Naive thymus-derived CD4-positive, alpha-beta T cell (primary cell): ENCODE data around the gene CAPN7. TPM values are rescaled to one million over a fixed set of nuclear protein-coding genes. Genes with fewer than 3 reads are reported as not detected.

ENCODE experiments used
- ATAC-seq: fragments of 150-1000 bp; cut with Tn5 transposase; 2 replicates; pipeline ENCODE4 v1.10.0; 2021; ENCODE audit warnings: mild to moderate bottlenecking, moderate library complexity
- CTCF ChIA-PET: fragments of 350-600 bp; sonication (Branson Sonifier 250); formaldehyde crosslinking; loops from one replicate; lab custom pipeline; 2021; ENCODE audit warnings: antibody characterized with exemption; lab: Charles Lee
- POLR2A ChIA-PET: fragments of 350-600 bp; sonication (Branson Sonifier 250); formaldehyde crosslinking; loops from one replicate; lab custom pipeline; 2021; ENCODE audit warnings: antibody characterized with exemption, inconsistent platforms; lab: Charles Lee
- DNase-seq, 9 donors: peaks; one replicate each; pipeline versions ENCODE4 v3.0.0 to v3.0.0-alpha.2; 2020 to 2022; ENCODE audit warnings: mixed read lengths in 1 of 9
- H3K27ac ChIP-seq: one replicate; pipeline ENCODE4 v1.7.0; 2013; ENCODE audit warnings: mild to moderate bottlenecking, low read depth, low read length, moderate library complexity
- H3K27me3 ChIP-seq, 2 donors: one replicate each; pipeline ENCODE4 v1.7.0; 2013; ENCODE audit warnings: low read length in 2 of 2, mild to moderate bottlenecking in 2 of 2, moderate library complexity in 2 of 2; ENCODE audit not compliant: control insufficient read depth in 2 of 2, insufficient read depth in 2 of 2
- H3K36me3 ChIP-seq, 3 experiments: 1 replicate in 2 of 3; 2 replicates in 1 of 3; pipeline ENCODE4 v1.7.0; 2013; ENCODE audit warnings: low read length in 3 of 3, mild to moderate bottlenecking in 3 of 3, moderate library complexity in 1 of 3; ENCODE audit not compliant: insufficient read depth in 3 of 3, control insufficient read depth in 2 of 3
- H3K4me1 ChIP-seq, 2 donors: one replicate each; pipeline ENCODE4 v1.7.0; 2013; ENCODE audit warnings: low read length in 2 of 2, mild to moderate bottlenecking in 2 of 2, moderate library complexity in 1 of 2; ENCODE audit not compliant: control insufficient read depth in 2 of 2, insufficient read depth in 2 of 2
- H3K4me3 ChIP-seq: 2 replicates; pipeline ENCODE4 v1.7.0; 2013; ENCODE audit warnings: mild to moderate bottlenecking, low read length
- H3K9me3 ChIP-seq, 3 experiments: 1 replicate in 2 of 3; 2 replicates in 1 of 3; pipeline ENCODE4 v1.7.0; 2013; ENCODE audit warnings: low read length in 3 of 3; ENCODE audit not compliant: control insufficient read depth in 2 of 3
- H3K27ac Mint-ChIP-seq, 9 donors: one replicate each; pipeline ENCODE4 v1.8.0; 2020 to 2022; ENCODE audit warnings: mixed read lengths in 9 of 9, mild to moderate bottlenecking in 8 of 9, moderate library complexity in 5 of 9, inconsistent platforms in 2 of 9
- H3K27me3 Mint-ChIP-seq, 5 donors: one replicate each; pipeline ENCODE4 v1.8.0; 2021 to 2022; ENCODE audit warnings: mixed read lengths in 5 of 5, mild to moderate bottlenecking in 1 of 5
- H3K36me3 Mint-ChIP-seq, 5 donors: one replicate each; pipeline ENCODE4 v1.8.0; 2020 to 2022; ENCODE audit warnings: mixed read lengths in 5 of 5, mild to moderate bottlenecking in 3 of 5, inconsistent platforms in 1 of 5
- H3K4me1 Mint-ChIP-seq, 7 donors: one replicate each; pipeline ENCODE4 v1.8.0; 2020 to 2022; ENCODE audit warnings: mixed read lengths in 7 of 7, mild to moderate bottlenecking in 3 of 7, inconsistent platforms in 1 of 7
- H3K4me3 Mint-ChIP-seq, 10 donors: one replicate each; pipeline ENCODE4 v1.8.0; 2020 to 2022; ENCODE audit warnings: mild to moderate bottlenecking in 10 of 10, mixed read lengths in 10 of 10, moderate library complexity in 6 of 10, inconsistent platforms in 2 of 10
- H3K9me3 Mint-ChIP-seq, 11 donors: one replicate each; pipeline ENCODE4 v1.8.0; 2020 to 2022; ENCODE audit warnings: mixed read lengths in 11 of 11, mild to moderate bottlenecking in 4 of 11, inconsistent platforms in 1 of 11, moderate library complexity in 1 of 11
- intact Hi-C, 2 donors: fragments of 100-400 bp; cut with micrococcal nuclease; formaldehyde crosslinking; loops; one replicate each; pipeline ENCODE4 v1.15.1; 2023
- polyA plus RNA-seq, 2 donors: library from polyadenylated mRNA; unstranded; fragments of 300-500 nt; fragmentation: Illumina TruSeq; gene quantifications; one replicate each; pipeline ENCODE4 v1.2.3, GENCODE V29; 2021
- total RNA-seq, 6 experiments: library from RNA in 5 of 6; stranded (reverse) in 5 of 6; gene quantifications; 1 replicate in 5 of 6; 2 replicates in 1 of 6; pipeline ENCODE4 v1.2.3 and lab custom pipeline; 2021 to 2026

The CAPN7 gene
- total and polyA plus RNA-seq, 7 experiments from 2014 or later: 23.4 to 104 (median 61.5) TPM

GRCh38 chr3:15197340-15198029, 8.6 kb upstream of the CAPN7 start:
- ATAC-seq (no peak), DNase-seq (no peak)
- no peaks in the 10 kb centered on the region for H3K4me1 ChIP-seq
- Mint-ChIP-seq H3K27ac (no peak overlapping the region), H3K36me3 (no peaks in the 10 kb centered on the region), H3K4me3 (no peak overlapping the region), H3K4me1 (peaks cover 0 to 13% (median 0%) of the 10 kb centered on the region in 7 donors), H3K9me3 (peaks cover 0 to 3% (median 0%) of the 10 kb centered on the region in 11 donors), H3K27me3 (peaks cover 0 to 52% (median 0%) of the 10 kb centered on the region in 5 donors)
- no peak overlapping the region for H3K4me3 ChIP-seq
- intact Hi-C loops: no loop called here
- no peaks in the 10 kb centered on the region for H3K9me3 ChIP-seq
- no peaks in the 10 kb centered on the region for H3K27me3 ChIP-seq
- H3K36me3 ChIP-seq: no peaks in the 10 kb centered on the region
- CTCF ChIA-PET: interaction anchor here (1.1 kb wide), 1 partner anchor 209 kb away, joined by 3 read pairs; no protein-coding TSS in a partner anchor
- no peak overlapping the region for H3K27ac ChIP-seq
- POLR2A ChIA-PET: interaction anchor here (1.6 kb wide), 1 partner anchor 8 kb away, joined by 6 read pairs; the partner anchor contains the start of gene CAPN7

- POLR2A ChIA-PET: interaction anchor here (0.6 kb wide), 1 partner anchor 987 kb away, joined by 3 read pairs; no protein-coding TSS in a partner anchor
- intact Hi-C loops: no loop called here
- no peak for ATAC-seq
Measured at GRCh38 chr3:15198686-15199085, 7.4 kb upstream of the CAPN7 start.

GRCh38 chr3:15199493-15200105, 6.4 kb upstream of the CAPN7 start:
- no peaks in the 10 kb centered on the region for H3K36me3 Mint-ChIP-seq
- no peak overlapping the region for H3K27ac Mint-ChIP-seq
- ATAC-seq: no peak
- peaks cover 0 to 17% (median 6%) of the 10 kb centered on the region in 7 donors for H3K4me1 Mint-ChIP-seq
- CTCF ChIA-PET: interaction anchor here (0.9 to 7.5 kb wide), 3 partner anchors 65 to 204 kb away, joined by 3 to 67 read pairs (median 4); no protein-coding TSS in a partner anchor
- Histone ChIP-seq H3K36me3 (no peaks in the 10 kb centered on the region), H3K27ac (no peak overlapping the region), H3K4me3 (no peak overlapping the region), H3K27me3 (no peaks in the 10 kb centered on the region), H3K4me1 (no peaks in the 10 kb centered on the region), H3K9me3 (no peaks in the 10 kb centered on the region)
- peaks cover 0 to 31% (median 0%) of the 10 kb centered on the region in 5 donors for H3K27me3 Mint-ChIP-seq
- POLR2A ChIA-PET: no interaction called here
- no peak for DNase-seq
- peaks cover 0 to 3% (median 0%) of the 10 kb centered on the region in 11 donors for H3K9me3 Mint-ChIP-seq
- H3K4me3 Mint-ChIP-seq: no peak overlapping the region
- intact Hi-C loops: loop anchor here in 1 of 2 donors (10.0 kb wide), 1 partner anchor 1305 kb away; no protein-coding TSS in a partner anchor

More at GRCh38 chr3:15198686-15199085, 7.4 kb upstream of the CAPN7 start:
- H3K27me3 Mint-ChIP-seq: peaks cover 0 to 40% (median 0%) of the 10 kb centered on the region in 5 donors
- H3K27ac ChIP-seq: no peak overlapping the region
- no peak for DNase-seq
- no peak overlapping the region for H3K4me3 ChIP-seq
- no peak overlapping the region for H3K27ac Mint-ChIP-seq
- no peaks in the 10 kb centered on the region for H3K36me3 Mint-ChIP-seq
- H3K9me3 Mint-ChIP-seq: peaks cover 0 to 3% (median 0%) of the 10 kb centered on the region in 11 donors
- peaks cover 0 to 17% (median 4%) of the 10 kb centered on the region in 7 donors for H3K4me1 Mint-ChIP-seq
- H3K27me3 ChIP-seq: no peaks in the 10 kb centered on the region
- H3K9me3 ChIP-seq: no peaks in the 10 kb centered on the region
- no peak overlapping the region for H3K4me3 Mint-ChIP-seq
- H3K4me1 ChIP-seq: no peaks in the 10 kb centered on the region
- CTCF ChIA-PET: no interaction called here
- no peaks in the 10 kb centered on the region for H3K36me3 ChIP-seq

GRCh38 chr3:15204005-15204404, 2.0 kb upstream of the CAPN7 start:
- intact Hi-C loops: loop anchor here in 1 of 2 donors (10.0 kb wide), 1 partner anchor 1309 kb away; no protein-coding TSS in a partner anchor
- peaks cover 0 to 2% (median 0%) of the 10 kb centered on the region in 5 donors for H3K36me3 Mint-ChIP-seq
- H3K36me3 ChIP-seq: peaks cover 0 to 7% (median 0%) of the 10 kb centered on the region in 3 experiments
- CTCF ChIA-PET: interaction anchor here (0.6 to 7.5 kb wide), 11 partner anchors 11 to 974 kb away, joined by 3 to 67 read pairs (median 5); no protein-coding TSS in a partner anchor
- POLR2A ChIA-PET: interaction anchor here (1.2 kb wide), 1 partner anchor 226 kb away, joined by 4 read pairs; no protein-coding TSS in a partner anchor
- DNase-seq (no peak), ATAC-seq (no peak)
- peaks cover 11 to 14% of the 10 kb centered on the region in 2 donors for H3K4me1 ChIP-seq
- no peak overlapping the region for H3K4me3 ChIP-seq
- H3K4me1 Mint-ChIP-seq: peaks cover 19 to 36% (median 26%) of the 10 kb centered on the region in 7 donors
- no peak overlapping the region for H3K27ac ChIP-seq
- H3K27me3 ChIP-seq: no peaks in the 10 kb centered on the region
- H3K9me3 Mint-ChIP-seq: no peaks in the 10 kb centered on the region
- H3K27me3 Mint-ChIP-seq: peaks cover 0 to 9% (median 0%) of the 10 kb centered on the region in 5 donors
- peak overlapping the region in 1 of 9 donors; percentile 22 for H3K27ac Mint-ChIP-seq
- H3K4me3 Mint-ChIP-seq: peak overlapping the region in 2 of 10 donors; percentile 34 to 95
- no peaks in the 10 kb centered on the region for H3K9me3 ChIP-seq

- H3K4me1 Mint-ChIP-seq: peaks cover 19 to 46% (median 32%) of the 10 kb centered on the region in 7 donors
- CTCF ChIA-PET: interaction anchor here (0.7 to 7.5 kb wide), 8 partner anchors 12 to 844 kb away, joined by 3 to 67 read pairs (median 3); no protein-coding TSS in a partner anchor
- H3K27ac ChIP-seq: peak overlapping the region; percentile 94
- no peaks in the 10 kb centered on the region for H3K9me3 ChIP-seq
- intact Hi-C loops: loop anchor here (5.0 to 10.0 kb wide), 3 partner anchors 37 to 1311 kb away; partner anchors contain the start of gene CCDC174 (in 1 of the 2)
- H3K4me3 ChIP-seq: peak overlapping the region; percentile 91
- POLR2A ChIA-PET: interaction anchor here (0.6 to 3.4 kb wide), 22 partner anchors 9 to 1059 kb away, joined by 3 to 19 read pairs (median 6); partner anchors contain the start of genes BTD, DPH3, HACL1 and MRPS25
- no peaks in the 10 kb centered on the region for H3K27me3 Mint-ChIP-seq
- H3K27me3 ChIP-seq: no peaks in the 10 kb centered on the region
- no peak for DNase-seq
- H3K27ac Mint-ChIP-seq: peak overlapping the region; percentile 77 to 95 (median 91)
- no peaks in the 10 kb centered on the region for H3K9me3 Mint-ChIP-seq
- H3K36me3 ChIP-seq: peaks cover 0 to 8% (median 0%) of the 10 kb centered on the region in 3 experiments
- H3K36me3 Mint-ChIP-seq: peaks cover 0 to 2% (median 0%) of the 10 kb centered on the region in 5 donors
- peak overlapping the region; percentile 85 to 95 (median 93) for H3K4me3 Mint-ChIP-seq
- H3K4me1 ChIP-seq: peaks cover 11 to 14% of the 10 kb centered on the region in 2 donors
- ATAC-seq: no peak
Measured at GRCh38 chr3:15205482-15205933, 538 bp upstream of the CAPN7 start.
